GM20431 (cell line): ENCODE data around the gene COQ8A.

Source experiments
- in situ Hi-C: fragments of 300-500 bp; cut with MseI, MboI; formaldehyde crosslinking; loops from one replicate; pipeline ENCODE4 v1.15.0; 2020; ENCODE audit warnings: low sequenced_read_pairs; ENCODE audit not compliant: unreplicated experiment

The COQ8A gene

DNA sequence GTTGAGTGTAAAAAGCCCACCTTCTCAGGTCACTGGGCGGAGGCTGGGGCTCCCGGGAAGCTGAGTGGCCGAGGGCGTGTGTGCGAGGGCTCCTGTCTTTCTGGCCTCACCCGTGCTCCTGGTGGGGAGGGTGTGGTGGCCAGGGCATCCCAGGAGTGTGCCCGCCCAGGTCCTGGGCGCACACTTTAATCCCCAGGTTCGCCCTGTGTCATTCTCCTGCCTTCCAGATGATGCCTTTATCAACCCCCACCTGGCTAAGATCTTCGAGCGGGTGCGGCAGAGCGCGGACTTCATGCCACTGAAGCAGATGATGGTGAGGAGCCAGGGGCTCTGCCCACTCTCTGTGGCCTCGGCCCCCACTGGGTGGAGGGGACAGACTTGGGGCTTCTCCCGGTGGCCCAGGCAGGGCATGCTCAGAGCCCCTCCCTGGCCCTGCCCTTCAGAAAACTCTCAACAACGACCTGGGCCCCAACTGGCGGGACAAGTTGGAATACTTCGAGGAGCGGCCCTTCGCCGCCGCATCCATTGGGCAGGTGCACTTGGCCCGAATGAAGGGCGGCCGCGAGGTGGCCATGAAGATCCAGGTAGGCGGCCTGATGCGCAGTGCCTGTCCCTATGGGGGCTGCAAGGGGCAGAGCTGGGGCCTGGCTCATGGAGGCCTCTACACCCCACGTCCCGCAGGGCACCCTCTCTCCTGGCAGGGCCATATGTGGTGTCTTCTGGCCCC lies 42.5 kb downstream of the COQ8A start:
- in situ Hi-C loops, result no loop called here

DNA sequence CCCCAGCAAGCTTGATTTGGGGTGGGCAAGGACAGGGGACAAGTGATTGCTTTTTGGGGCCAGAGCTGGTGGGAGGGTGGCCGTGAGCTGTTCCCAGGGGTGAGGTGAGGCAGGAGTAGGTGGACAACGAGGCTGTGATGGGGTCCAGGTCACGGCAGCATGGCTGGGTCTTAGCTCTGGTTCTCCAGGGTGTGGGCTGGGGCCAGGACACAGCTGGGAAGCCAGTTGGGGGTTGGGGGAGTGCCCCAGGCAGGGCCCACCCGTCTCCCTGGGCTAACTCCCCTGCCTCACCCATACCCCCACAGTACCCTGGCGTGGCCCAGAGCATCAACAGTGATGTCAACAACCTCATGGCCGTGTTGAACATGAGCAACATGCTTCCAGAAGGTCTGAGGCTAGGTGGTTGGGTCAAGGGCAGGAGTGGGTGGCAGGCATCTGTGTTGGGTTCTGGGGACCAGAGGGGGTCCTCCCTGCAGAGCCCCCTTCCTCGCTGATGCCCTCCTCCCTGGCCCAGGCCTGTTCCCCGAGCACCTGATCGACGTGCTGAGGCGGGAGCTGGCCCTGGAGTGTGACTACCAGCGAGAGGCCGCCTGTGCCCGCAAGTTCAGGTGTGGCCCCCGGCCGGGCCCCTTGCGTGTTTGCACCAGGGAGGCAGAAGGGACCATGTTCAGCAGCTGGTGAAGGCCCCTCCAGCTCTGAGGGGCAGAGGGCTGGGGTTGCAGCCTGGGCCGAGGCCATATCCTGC lies 43.3 kb downstream of the COQ8A start:
- in situ Hi-C loops, result no loop called here

DNA sequence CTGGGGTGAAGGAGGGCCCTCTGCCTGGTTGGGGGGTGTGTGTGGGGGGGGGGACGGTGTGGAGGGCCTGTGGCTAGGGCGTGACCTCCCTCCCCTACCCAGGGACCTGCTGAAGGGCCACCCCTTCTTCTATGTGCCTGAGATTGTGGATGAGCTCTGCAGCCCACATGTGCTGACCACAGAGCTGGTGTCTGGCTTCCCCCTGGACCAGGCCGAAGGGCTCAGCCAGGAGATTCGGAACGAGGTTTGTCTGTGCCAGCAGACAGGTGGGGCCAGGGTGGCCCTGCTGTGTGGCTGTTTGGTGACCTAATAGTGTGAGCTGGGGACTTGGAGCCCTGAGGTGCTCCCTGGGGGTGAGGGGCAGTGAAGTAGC lies 43.9 kb downstream of the COQ8A start:
- in situ Hi-C loops, result no loop called here

DNA sequence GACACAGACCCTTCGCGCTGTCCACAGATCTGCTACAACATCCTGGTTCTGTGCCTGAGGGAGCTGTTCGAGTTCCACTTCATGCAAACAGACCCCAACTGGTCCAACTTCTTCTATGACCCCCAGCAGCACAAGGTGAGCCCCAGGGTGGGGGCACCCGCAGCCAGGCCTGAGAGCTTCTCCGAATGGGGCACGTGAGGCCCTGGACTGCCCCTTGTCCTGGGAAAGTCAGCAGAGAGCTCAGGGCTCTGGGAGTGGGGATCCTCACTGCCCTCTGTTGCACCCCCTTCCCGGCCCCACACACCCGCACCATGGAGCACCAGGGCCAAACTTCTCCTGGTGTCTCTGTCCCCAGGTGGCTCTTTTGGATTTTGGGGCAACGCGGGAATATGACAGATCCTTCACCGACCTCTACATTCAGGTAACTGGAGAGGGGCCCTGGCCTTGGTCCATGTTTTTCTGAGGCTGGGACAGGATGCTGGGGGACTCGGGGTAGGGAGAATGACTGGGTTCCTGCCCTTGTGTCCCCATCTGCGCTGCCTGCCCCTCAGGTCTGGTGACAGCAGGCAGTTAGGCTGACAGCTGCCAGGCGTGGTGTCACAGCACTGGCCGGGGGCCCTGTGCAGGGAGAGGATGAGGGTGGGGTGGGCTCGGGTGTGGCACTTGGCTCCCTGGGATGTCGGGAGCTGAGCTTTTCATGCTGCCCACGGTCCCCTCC lies 44.6 kb downstream of the COQ8A start:
- in situ Hi-C loops, result no loop called here

DNA sequence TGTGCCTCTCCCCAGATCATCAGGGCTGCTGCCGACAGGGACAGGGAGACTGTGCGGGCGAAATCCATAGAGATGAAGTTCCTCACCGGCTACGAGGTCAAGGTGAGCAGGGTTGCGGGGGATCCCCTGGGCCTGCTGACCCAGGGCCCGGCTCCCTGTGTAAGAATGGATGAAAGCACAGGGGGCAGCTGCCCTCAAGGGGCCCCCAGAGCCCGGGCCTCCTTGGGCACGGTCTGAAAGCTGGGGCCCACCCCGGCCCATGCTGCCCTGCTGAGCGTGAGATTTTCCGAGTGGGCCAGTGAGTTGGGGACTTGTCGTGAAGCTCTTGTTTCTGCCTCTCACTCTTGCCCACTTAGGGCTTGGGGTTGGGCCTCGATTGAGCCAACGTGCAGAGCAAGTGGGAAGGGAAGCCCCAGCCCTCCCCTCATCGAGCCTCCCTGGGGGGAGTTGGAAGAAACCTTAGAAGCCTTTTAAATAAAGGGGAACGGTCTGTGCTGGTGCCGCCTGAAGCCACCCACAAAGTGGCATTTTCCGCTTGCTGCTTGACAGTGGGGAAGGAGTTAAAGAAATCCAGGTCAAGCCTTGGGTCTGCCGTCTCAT lies 45.2 kb downstream of the COQ8A start:
- in situ Hi-C loops, result no loop called here

DNA sequence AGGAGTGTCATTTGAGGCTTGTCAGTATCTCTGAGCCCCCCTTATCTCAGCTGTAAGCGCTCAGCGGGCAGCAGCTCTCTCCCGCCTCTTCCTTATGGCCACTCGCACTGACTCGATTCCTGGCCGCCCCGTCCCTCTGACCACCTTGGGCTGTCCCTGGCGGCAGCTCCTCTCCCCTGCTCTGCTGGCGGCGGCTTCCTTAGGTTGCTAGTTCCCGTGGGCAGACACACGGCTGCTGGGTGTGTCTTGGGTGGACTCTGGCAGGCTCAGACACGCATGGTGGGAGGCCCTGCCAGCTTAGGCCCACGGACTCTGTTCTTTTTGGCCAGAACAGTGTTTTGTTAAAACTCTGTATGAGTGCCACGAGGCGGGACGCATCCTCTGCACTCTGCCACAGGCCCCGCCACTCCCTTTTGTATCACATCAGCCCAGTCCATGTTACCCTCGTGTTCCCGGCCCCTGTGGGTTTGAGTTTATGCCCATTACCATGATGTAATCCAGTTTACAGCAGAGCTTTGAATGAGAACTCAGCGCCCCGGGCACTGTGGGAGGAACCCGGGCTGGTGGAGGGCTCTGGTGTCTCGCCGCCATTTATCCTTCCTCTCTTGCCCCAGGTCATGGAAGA lies 45.9 kb downstream of the COQ8A start:
- in situ Hi-C loops, result no loop called here

DNA sequence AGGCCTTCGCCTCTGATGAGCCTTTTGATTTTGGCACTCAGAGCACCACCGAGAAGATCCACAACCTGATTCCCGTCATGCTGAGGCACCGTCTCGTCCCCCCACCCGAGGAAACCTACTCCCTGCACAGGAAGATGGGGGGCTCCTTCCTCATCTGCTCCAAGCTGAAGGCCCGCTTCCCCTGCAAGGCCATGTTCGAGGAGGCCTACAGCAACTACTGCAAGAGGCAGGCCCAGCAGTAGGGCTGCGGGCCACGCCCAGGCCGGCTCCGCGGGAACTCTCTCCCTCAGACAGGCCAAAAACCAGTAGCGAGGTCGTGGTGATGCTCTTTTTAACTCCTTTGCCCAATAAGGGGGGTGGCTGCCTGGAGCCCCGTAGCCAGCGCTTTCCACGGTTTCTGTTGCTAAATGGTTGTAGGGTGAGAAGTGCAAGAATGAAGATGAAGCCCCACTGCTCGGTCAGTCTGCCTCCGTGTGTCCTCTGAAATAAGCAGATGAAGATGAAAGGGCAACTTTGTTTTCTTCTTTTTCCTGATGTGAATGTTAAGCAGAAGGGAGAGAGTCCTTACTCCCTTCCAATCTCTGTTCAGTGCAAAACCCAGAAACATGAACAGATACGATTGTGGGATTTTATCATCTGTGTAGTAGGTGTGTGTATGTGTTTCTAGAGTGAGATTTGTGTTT lies 46.5 kb downstream of the COQ8A start:
- in situ Hi-C loops, result no loop called here

DNA sequence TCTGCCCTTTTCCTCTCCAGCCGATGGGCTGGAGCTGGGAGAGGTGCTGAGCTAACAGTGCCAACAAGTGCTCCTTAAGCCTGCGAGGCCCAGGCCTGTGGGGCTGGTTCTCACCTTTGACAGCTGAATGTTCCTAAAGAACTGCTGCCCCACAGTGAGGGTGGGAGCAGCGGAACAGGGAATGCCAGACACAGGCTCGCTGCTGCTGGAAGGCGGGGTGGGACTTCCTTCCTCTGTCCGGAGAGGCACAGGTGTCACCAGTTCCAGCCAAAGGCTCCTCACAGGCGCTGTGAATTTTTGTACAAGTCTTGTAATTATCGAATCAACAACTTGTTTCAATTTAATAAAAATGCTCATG lies 47.1 kb downstream of the COQ8A start:
- in situ Hi-C loops, result no loop called here

DNA sequence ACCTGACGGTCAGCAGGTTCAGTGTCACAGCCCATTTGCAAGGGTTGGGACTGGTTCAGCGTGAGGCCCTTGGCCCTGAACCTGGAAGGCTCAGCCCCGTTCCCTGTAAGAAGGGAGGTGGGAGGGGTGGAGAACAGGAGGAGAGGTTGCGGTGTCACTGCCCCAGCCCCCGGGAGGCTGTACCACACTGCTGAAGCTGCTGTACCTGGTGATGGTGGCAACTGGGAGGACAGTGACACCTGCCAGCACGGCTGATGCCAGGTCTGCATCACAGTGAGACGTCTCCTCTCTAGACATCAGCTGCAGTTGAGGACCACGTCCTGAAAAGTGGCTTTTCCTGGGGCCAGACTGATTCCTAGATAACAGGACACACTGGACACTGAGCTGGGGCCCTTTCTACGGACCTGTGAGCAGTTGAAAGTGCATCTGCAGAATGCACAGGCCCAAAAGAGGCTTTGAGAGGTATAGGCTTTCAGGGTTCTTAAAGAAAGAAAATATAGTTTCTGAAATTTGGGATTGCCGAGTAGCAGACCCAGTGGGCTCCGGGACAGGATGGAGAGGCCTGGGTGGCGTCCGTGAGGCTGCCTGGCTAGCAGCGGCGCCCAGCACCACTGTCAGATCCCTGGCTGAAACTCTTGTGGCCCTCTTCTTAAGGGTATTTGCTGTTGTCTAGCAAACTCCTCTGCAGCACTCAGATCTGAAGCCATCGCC lies 47.7 kb downstream of the COQ8A start:
- in situ Hi-C loops, result no loop called here

DNA sequence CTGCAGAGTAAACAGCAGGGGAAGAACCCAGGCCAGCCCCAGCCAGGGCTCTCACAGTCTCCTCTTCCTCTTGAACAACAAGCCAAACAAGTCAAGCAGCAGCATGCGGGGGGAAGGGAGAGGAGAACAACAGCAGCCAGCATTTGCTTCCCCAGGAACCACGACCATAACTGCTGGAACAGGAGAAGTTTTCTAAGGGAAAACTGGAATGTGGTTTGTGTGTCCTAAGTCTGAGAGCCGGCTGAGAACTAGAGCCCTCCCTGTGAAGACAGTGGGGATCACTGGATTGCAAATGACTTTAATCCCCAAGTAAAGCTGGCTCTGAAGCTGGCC lies 48.2 kb downstream of the COQ8A start:
- in situ Hi-C loops, result no loop called here

DNA sequence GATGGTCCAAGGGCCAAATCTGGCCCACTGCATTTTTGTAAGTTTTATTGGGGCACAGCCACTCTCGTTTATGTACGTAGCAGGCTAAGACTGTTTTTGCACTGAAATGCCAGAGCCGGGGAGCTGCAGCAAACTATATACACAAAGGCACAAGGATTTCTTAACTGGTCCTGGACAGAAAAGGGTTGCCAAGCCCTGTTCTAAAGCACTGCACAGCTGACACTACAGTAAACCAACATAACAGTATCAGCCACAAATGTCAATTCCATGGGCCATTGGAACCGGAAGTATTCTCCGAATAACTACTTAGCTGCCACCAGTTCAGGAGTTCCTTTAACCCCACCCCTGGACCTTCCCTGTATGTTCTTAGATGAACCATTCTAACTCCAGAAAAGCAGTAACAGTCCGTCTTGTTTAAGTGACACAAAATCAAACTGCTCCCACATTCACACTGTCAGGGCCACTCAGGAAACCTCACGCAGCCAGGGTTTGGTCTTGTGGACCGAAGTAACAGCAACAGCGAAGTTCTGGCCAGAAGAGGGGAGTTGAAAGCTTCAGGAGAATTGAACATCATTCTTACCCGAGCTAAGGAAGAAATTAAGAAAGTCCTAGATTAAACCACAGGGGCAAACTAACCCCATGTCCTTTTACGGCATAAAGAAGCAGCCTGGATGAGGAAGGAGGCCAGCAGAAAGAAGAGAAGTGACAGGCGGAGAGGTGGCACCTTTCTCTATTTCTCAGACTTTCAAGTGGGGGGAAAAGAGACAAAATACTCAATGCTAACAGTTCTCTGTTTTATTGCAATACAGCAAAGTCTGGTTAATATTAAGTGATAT lies 49.2 kb downstream of the COQ8A start:
- in situ Hi-C loops, result no loop called here

DNA sequence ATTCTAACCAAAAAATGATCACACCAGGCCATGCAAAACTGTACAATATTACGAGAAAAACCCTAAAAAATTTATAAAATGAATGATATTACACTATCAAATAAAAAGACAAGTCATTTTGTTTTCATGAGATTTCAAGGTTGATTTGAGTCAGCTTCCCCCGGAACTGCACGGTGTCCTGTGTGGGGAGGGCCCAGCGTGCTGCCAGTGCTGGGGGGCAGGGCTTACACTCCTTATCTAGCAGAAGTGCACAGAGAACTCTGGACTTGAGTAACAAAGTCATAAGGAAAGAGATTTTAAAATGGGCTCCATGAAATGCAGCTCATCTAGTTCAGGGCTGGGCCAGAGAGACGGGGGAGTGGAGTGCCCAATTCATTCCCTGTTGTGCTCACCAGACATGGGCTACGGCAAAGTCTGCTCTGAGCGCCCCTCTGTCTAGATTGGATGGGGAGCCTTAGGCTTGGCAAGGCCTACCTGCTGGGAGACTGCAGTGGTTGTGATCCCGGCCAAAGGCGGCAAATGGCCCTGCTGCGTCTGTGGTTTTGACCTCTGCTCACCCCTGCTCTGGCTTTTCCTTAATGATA lies 50.1 kb downstream of the COQ8A start:
- in situ Hi-C loops, result no loop called here

DNA sequence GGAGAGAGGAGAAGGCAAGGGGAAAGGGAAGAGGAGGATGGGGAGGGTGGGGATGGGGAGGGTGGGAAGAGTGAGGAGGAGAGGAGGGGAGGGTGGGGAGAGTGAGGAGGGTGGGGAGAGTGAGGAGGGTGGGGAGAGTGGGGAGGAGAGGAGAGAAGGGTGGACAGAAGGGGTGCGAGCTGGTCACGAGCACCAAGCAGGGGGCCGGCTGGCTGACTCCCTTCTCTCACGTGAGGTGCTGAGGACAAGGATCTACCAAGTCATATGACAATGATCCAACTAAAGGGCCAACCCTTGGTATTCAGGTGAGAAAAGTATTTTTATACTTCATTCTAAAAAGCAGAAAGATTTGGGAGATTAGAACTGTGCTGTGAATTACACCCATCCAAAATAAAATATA lies 51.8 kb downstream of the COQ8A start:
- in situ Hi-C loops, result no loop called here

DNA sequence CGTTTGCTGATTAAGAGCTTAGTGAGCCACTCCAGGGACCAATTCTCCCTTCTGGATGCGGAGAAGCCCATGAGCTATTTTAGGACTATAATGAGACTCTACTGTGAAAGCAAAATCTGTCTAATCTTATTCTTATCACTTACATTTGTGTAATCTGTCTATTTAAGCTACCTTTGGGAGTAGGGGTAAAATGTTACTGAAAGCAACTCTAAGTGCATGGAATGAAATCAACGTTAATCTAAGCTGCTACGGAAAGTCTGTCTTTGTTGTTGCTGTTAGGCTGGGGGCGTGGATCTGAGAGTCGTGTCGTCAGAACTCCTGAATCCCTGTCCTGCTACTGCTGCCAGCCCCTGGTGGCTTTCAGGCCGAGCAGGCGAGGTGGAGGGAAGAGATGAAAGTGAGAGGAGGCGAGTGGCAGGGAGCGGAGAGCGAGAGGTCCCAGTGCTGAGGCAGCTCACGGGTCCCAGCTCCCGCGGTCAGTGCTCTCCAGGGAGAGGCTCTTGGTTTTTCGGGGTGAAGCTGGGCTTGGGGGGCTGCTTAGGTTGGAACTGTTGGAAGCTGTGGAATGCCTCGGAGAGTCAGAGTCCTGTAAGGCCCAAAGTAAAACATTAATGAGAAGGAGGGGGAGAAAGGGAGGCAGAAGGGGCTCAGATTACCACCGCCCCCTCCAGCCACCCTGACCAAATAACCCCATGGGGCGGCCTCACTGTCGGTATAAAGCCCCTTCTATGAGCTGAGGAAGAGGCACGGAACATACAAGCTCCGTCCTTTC lies 53.9 kb downstream of the COQ8A start:
- in situ Hi-C loops, result no loop called here

DNA sequence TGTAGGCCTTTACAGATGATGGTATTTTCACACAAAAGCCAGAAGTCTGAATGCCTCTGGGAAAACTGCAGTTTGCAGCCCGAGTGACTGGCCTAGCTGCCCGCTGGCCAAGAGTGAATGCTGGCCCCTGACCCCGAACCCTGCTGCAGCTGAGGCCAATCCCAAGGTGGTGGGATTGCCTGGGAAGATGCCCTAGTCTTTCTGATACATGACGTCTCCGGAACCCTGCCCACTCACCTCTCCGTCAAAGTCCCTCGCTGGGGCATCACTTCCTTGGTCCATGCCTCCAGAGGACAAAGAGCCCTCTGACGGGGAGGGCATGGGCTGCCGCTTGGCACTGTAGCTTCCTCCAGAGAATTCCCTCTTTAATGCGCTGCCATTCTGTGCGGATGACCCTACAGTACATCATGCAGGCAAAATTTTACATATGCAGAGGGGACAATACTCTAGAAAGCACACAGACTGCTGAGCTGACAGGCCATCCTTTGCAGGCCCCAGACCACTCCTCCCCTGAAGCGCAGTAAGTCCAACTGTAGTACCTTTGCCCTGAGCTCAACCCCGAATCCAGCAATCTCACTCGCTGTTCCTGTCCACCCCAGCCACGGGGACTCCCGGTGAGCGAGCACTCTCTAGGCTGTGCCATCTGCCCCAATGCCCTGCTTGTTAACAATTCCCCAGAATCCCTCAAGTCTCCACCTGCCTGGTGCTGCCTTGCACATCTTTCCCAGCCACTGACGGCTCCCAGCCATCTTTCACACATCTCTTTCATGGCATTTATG lies 54.7 kb downstream of the COQ8A start:
- in situ Hi-C loops, result no loop called here

DNA sequence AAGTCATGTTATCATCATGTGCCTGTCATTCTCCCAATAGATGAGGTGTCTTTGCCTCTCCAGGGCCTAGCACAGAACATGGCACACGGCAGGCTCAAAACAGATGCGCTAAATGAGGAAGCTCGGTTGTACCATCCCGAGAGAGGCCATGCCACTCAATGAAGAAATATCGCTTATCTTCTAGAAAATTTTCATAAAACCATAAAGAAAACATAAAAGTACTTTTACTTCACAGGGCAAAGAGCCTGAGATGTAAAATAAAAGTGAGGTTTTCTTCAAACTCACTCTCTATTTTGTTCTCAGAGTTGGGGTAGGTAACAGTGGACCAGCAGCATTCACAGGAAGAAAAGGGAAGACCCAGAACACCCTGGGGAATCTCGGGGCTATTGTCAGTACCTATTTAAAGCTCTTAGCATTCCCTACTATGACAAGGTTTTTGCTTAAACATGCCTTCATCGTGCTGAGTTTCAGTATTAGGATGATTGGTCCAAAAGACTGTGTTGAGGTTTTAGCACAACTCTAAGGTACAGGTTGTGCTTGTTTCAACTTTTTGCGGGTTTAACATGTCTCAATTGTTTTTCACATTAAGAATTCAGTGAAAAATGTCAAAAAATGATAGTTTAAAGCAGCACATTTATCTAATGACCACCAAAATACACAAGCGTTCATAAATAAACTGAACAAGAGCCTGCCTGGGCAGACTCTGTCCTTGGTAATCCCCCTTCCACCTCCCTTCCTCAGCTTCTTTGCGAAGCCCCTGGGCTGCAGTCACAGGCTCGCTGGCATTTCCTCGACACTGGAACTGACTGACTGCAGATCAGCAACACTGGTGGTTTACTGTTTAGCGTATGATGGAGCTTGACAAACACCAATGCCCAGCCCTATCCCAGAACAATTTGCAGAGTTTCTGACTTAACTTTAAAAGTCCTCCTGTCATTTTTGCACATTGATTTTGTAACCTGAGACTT lies 55.6 kb downstream of the COQ8A start:
- in situ Hi-C loops, result no loop called here
